ENCODE data around the gene UAP1L1.
"Not testable (repeated sequence)": the region's sequence is repeated elsewhere in the genome, so short reads cannot be mapped to it uniquely, and the experiment has no call there.

DNA sequence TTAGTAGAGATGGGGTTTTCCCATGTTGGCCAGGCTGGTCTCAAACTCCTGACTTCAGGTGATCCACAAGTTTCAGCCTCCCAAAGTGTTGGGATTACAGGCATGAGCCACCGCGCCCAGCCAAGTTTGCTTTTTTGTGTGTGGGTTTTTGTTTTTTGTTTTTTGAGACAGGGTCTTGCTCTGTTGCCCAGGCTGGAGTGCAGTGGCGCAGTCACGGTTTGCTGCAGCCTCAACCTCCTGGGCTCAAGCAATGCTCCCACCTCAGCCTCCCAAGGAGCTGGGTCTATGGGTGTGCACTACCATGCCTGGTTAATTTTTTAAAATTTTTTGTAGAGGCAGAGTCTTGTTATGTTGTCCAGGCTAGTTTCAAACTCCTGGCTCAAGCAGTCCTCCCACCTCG lies 43.8 kb upstream of the UAP1L1 start:
- not testable (repeated sequence) for TF ChIP-seq POLR2AphosphoS5 (IDR thresholded peaks at IDR 0.05; ENCODE audit: low read depth); STAT1 (IDR thresholded peaks at IDR 0.05; ENCODE audit: unreplicated experiment); EZH2phosphoT487 (IDR thresholded peaks at IDR 0.05; ENCODE audit: unreplicated experiment); EZH2 (IDR thresholded peaks at IDR 0.05; ENCODE audit: low read depth, unreplicated experiment); NANOG (IDR thresholded peaks at IDR 0.05; ENCODE audit: borderline replicate concordance); JUNB (IDR thresholded peaks at IDR 0.05; ENCODE audit: unreplicated experiment); CREB1 (CRISPR knock-in tag; IDR thresholded peaks at IDR 0.05; ENCODE audit: low read depth); ZNF331 (CRISPR knock-in tag; IDR thresholded peaks at IDR 0.05; ENCODE audit: low read depth); ZNF114 (CRISPR knock-in tag; IDR thresholded peaks at IDR 0.05)
- TF ChIP-seq, protein P1, sequence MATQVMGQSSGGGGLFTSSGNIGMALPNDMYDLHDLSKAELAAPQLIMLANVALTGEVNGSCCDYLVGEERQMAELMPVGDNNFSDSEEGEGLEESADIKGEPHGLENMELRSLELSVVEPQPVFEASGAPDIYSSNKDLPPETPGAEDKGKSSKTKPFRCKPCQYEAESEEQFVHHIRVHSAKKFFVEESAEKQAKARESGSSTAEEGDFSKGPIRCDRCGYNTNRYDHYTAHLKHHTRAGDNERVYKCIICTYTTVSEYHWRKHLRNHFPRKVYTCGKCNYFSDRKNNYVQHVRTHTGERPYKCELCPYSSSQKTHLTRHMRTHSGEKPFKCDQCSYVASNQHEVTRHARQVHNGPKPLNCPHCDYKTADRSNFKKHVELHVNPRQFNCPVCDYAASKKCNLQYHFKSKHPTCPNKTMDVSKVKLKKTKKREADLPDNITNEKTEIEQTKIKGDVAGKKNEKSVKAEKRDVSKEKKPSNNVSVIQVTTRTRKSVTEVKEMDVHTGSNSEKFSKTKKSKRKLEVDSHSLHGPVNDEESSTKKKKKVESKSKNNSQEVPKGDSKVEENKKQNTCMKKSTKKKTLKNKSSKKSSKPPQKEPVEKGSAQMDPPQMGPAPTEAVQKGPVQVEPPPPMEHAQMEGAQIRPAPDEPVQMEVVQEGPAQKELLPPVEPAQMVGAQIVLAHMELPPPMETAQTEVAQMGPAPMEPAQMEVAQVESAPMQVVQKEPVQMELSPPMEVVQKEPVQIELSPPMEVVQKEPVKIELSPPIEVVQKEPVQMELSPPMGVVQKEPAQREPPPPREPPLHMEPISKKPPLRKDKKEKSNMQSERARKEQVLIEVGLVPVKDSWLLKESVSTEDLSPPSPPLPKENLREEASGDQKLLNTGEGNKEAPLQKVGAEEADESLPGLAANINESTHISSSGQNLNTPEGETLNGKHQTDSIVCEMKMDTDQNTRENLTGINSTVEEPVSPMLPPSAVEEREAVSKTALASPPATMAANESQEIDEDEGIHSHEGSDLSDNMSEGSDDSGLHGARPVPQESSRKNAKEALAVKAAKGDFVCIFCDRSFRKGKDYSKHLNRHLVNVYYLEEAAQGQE (IDR thresholded peaks at IDR 0.05; ENCODE audit: unreplicated experiment), result not testable (repeated sequence)
- TF ChIP-seq, protein P2, sequence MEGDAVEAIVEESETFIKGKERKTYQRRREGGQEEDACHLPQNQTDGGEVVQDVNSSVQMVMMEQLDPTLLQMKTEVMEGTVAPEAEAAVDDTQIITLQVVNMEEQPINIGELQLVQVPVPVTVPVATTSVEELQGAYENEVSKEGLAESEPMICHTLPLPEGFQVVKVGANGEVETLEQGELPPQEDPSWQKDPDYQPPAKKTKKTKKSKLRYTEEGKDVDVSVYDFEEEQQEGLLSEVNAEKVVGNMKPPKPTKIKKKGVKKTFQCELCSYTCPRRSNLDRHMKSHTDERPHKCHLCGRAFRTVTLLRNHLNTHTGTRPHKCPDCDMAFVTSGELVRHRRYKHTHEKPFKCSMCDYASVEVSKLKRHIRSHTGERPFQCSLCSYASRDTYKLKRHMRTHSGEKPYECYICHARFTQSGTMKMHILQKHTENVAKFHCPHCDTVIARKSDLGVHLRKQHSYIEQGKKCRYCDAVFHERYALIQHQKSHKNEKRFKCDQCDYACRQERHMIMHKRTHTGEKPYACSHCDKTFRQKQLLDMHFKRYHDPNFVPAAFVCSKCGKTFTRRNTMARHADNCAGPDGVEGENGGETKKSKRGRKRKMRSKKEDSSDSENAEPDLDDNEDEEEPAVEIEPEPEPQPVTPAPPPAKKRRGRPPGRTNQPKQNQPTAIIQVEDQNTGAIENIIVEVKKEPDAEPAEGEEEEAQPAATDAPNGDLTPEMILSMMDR (conservative IDR thresholded peaks at IDR 0.05; ENCODE audit: low read depth in 2 of 2), result not testable (repeated sequence)
- TF ChIP-seq, protein P3, sequence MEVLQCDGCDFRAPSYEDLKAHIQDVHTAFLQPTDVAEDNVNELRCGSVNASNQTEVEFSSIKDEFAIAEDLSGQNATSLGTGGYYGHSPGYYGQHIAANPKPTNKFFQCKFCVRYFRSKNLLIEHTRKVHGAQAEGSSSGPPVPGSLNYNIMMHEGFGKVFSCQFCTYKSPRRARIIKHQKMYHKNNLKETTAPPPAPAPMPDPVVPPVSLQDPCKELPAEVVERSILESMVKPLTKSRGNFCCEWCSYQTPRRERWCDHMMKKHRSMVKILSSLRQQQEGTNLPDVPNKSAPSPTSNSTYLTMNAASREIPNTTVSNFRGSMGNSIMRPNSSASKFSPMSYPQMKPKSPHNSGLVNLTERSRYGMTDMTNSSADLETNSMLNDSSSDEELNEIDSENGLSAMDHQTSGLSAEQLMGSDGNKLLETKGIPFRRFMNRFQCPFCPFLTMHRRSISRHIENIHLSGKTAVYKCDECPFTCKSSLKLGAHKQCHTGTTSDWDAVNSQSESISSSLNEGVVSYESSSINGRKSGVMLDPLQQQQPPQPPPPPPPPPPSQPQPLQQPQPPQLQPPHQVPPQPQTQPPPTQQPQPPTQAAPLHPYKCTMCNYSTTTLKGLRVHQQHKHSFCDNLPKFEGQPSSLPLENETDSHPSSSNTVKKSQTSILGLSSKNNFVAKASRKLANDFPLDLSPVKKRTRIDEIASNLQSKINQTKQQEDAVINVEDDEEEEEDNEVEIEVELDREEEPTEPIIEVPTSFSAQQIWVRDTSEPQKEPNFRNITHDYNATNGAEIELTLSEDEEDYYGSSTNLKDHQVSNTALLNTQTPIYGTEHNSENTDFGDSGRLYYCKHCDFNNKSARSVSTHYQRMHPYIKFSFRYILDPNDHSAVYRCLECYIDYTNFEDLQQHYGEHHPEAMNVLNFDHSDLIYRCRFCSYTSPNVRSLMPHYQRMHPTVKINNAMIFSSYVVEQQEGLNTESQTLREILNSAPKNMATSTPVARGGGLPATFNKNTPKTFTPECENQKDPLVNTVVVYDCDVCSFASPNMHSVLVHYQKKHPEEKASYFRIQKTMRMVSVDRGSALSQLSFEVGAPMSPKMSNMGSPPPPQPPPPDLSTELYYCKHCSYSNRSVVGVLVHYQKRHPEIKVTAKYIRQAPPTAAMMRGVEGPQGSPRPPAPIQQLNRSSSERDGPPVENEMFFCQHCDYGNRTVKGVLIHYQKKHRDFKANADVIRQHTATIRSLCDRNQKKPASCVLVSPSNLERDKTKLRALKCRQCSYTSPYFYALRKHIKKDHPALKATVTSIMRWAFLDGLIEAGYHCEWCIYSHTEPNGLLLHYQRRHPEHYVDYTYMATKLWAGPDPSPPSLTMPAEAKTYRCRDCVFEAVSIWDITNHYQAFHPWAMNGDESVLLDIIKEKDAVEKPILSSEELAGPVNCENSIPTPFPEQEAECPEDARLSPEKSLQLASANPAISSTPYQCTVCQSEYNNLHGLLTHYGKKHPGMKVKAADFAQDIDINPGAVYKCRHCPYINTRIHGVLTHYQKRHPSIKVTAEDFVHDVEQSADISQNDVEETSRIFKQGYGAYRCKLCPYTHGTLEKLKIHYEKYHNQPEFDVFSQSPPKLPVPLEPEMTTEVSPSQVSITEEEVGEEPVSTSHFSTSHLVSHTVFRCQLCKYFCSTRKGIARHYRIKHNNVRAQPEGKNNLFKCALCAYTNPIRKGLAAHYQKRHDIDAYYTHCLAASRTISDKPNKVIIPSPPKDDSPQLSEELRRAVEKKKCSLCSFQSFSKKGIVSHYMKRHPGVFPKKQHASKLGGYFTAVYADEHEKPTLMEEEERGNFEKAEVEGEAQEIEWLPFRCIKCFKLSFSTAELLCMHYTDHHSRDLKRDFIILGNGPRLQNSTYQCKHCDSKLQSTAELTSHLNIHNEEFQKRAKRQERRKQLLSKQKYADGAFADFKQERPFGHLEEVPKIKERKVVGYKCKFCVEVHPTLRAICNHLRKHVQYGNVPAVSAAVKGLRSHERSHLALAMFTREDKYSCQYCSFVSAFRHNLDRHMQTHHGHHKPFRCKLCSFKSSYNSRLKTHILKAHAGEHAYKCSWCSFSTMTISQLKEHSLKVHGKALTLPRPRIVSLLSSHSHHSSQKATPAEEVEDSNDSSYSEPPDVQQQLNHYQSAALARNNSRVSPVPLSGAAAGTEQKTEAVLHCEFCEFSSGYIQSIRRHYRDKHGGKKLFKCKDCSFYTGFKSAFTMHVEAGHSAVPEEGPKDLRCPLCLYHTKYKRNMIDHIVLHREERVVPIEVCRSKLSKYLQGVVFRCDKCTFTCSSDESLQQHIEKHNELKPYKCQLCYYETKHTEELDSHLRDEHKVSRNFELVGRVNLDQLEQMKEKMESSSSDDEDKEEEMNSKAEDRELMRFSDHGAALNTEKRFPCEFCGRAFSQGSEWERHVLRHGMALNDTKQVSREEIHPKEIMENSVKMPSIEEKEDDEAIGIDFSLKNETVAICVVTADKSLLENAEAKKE (CRISPR knock-in tag; IDR thresholded peaks at IDR 0.05), result not testable (repeated sequence)
- TF ChIP-seq, protein P4, sequence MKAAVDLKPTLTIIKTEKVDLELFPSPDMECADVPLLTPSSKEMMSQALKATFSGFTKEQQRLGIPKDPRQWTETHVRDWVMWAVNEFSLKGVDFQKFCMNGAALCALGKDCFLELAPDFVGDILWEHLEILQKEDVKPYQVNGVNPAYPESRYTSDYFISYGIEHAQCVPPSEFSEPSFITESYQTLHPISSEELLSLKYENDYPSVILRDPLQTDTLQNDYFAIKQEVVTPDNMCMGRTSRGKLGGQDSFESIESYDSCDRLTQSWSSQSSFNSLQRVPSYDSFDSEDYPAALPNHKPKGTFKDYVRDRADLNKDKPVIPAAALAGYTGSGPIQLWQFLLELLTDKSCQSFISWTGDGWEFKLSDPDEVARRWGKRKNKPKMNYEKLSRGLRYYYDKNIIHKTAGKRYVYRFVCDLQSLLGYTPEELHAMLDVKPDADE (IDR thresholded peaks at IDR 0.05), result not testable (repeated sequence)

Measured in GM23338 (cell line).